Nephron progenitor cell (in vitro differentiated cells): ENCODE data around the gene ALDH1L2.

Experiments
- DNase-seq: peaks from one replicate; pipeline ENCODE4 v3.0.0; 2021
- H3K27ac Mint-ChIP-seq: 2 replicates; pipeline ENCODE4 v1.8.0; 2021; ENCODE audit warnings: mild to moderate bottlenecking, moderate library complexity, mixed read lengths
- H3K27me3 Mint-ChIP-seq: 2 replicates; pipeline ENCODE4 v1.8.0; 2021; ENCODE audit warnings: mild to moderate bottlenecking, low read depth, mixed read lengths; ENCODE audit not compliant: poor library complexity
- H3K36me3 Mint-ChIP-seq: 2 replicates; pipeline ENCODE4 v1.8.0; 2021; ENCODE audit warnings: low read depth, mixed read lengths
- H3K4me1 Mint-ChIP-seq: 2 replicates; pipeline ENCODE4 v1.8.0; 2021; ENCODE audit warnings: mixed read lengths
- H3K4me3 Mint-ChIP-seq: 2 replicates; pipeline ENCODE4 v1.8.0; 2021; ENCODE audit warnings: mild to moderate bottlenecking, moderate library complexity, mixed read lengths
- H3K9me3 Mint-ChIP-seq: 2 replicates; pipeline ENCODE4 v1.8.0; 2021; ENCODE audit warnings: mild to moderate bottlenecking, moderate library complexity, mixed read lengths
- TF ChIP-seq, protein P1 (sequence below): fragments of 200-600 bp; sonication (generic); IDR thresholded peaks from 2 replicates; pipeline ENCODE4 v1.5.0; 2021; ENCODE audit warnings: antibody characterized with exemption

ALDH1L2 gene

DNA sequence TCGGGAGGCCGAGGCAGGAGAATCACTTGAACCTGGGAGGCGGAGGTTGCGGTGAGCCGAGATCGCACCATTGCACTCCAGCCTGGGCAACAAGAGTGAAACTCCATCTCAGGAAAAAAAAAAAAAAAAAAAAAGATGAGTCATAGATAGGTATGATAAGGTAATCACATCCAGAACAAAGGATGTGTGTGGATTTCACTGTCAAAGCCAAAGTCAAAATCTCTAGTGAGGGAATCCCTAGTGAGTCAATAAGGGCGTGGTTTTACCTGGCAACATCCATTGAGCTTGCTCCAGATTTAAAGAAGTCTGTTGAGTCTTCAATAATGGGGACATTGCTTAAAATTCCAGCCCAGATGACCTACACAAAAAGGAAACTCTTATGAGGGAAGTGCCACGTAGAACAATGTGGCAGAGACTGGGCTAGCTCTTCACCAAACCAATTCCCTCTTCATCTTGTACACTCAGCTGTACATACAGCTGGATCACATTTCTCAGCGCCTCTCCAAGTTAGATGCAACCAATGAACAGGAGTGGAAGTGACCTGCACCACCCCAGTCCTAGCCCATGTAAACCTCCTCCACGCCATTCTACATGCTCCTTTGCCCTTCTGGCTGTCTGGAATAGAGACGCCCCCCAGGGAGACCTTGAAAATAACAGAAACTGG is 23.4 kb downstream of the ALDH1L2 start:
- Mint-ChIP-seq H3K4me3 (peak overlapping the region; percentile 14), H3K27ac (no peak overlapping the region), H3K27me3 (no peaks in the 10 kb centered on the region), H3K9me3 (peaks cover 14% of the 10 kb centered on the region), H3K36me3 (peaks cover 17% of the 10 kb centered on the region), H3K4me1 (peaks cover 24% of the 10 kb centered on the region)
- no peak for DNase-seq
- TF ChIP-seq, protein P1, sequence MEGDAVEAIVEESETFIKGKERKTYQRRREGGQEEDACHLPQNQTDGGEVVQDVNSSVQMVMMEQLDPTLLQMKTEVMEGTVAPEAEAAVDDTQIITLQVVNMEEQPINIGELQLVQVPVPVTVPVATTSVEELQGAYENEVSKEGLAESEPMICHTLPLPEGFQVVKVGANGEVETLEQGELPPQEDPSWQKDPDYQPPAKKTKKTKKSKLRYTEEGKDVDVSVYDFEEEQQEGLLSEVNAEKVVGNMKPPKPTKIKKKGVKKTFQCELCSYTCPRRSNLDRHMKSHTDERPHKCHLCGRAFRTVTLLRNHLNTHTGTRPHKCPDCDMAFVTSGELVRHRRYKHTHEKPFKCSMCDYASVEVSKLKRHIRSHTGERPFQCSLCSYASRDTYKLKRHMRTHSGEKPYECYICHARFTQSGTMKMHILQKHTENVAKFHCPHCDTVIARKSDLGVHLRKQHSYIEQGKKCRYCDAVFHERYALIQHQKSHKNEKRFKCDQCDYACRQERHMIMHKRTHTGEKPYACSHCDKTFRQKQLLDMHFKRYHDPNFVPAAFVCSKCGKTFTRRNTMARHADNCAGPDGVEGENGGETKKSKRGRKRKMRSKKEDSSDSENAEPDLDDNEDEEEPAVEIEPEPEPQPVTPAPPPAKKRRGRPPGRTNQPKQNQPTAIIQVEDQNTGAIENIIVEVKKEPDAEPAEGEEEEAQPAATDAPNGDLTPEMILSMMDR, result no peak

DNA sequence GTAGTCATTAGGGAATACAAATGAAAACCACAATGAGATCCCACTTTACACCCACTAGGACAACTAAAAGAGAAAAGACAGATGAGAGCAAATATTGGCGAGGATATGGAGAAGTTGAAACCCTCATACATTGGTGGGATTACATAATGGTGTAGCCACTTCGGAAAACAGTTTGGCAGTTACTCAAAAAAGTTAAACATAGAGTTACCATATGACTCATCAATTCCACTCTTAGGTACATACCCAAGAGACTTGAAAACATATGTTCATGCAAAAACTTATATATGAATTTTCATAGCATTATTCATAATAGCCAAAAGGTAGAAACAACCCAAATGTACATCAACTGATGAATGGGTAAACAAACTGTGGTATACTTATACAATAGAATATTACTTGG is 27.1 kb downstream of the ALDH1L2 start:
- no peak for DNase-seq
- TF ChIP-seq, protein P1, result no peak
- Mint-ChIP-seq H3K27ac (no peak overlapping the region), H3K4me3 (no peak overlapping the region), H3K9me3 (peaks cover 26% of the 10 kb centered on the region), H3K36me3 (peaks cover 28% of the 10 kb centered on the region), H3K27me3 (no peaks in the 10 kb centered on the region), H3K4me1 (peaks cover 6% of the 10 kb centered on the region)

DNA sequence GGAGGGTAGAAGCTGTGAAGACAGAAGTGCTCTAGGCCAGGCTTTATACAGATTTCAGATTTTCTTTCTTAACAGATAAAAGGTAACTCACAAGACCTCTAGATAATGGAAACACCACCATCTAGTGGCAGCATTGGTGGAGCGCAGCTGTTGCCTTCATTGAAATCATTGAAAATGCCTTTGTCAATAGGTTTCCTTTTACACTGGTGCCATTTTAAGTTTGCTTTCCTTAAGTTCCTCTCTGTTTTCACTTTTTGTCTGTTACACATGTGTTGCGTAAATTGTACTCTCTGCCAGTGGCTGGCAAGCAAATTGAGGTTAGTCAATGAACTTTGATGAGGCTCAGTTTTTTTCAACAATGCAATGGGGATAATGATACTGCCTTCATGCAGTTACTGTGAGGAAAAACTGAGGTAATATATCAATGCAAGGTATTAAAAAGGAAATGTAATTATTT is 31.1 kb downstream of the ALDH1L2 start:
- no peaks in the 10 kb centered on the region for H3K27me3 Mint-ChIP-seq
- peaks cover 28% of the 10 kb centered on the region for H3K36me3 Mint-ChIP-seq
- no peaks in the 10 kb centered on the region for H3K4me1 Mint-ChIP-seq
- DNase-seq, result peak; percentile 75
- H3K27ac Mint-ChIP-seq, result no peak overlapping the region
- peaks cover 26% of the 10 kb centered on the region for H3K9me3 Mint-ChIP-seq
- H3K4me3 Mint-ChIP-seq, result no peak overlapping the region
- TF ChIP-seq, protein P1, result peak; percentile 95

DNA sequence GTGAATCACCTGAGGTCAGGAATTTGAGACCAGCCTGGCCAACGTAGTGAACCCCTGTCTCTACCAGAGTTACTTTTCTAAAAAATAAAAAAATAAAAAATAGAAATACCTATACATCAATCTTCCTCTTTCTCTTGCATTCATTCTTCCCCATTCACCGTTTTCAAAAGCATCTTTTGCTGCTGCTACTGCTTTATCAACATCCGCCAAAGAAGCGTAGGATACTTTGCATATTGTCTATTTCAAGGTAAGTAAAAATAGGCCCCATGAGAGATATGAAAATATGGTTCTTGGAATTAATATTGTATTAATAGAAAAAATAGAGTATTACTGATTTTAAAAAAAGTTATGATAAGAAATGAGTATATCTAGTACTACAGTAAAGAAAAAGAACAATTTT is 32.3 kb downstream of the ALDH1L2 start:
- TF ChIP-seq, protein P1, result no peak
- H3K27me3 Mint-ChIP-seq, result no peaks in the 10 kb centered on the region
- H3K4me3 Mint-ChIP-seq, result no peak overlapping the region
- H3K27ac Mint-ChIP-seq, result no peak overlapping the region
- no peaks in the 10 kb centered on the region for H3K4me1 Mint-ChIP-seq
- DNase-seq, result no peak
- peaks cover 23% of the 10 kb centered on the region for H3K36me3 Mint-ChIP-seq
- peaks cover 22% of the 10 kb centered on the region for H3K9me3 Mint-ChIP-seq

DNA sequence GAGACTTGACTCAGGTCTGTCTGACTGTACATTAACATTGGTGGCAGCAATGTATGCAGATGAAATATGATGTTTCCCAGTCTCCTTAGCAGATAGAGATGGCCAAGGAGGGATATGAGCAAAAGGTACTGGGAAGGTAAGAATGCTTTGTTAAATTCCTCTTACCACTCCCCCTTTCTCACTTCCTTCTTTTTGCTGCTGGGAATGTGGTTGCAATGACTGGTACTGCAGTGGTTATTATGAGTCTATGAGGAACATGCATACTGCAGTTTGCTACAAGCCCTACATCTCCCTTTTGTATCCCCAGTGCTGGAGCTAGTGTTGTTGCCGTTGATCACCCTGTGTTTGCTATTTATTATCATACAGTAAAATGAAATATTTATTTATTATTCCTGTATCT is 35.9 kb downstream of the ALDH1L2 start:
- no peaks in the 10 kb centered on the region for H3K36me3 Mint-ChIP-seq
- no peaks in the 10 kb centered on the region for H3K27me3 Mint-ChIP-seq
- no peak overlapping the region for H3K4me3 Mint-ChIP-seq
- H3K27ac Mint-ChIP-seq, result no peak overlapping the region
- H3K4me1 Mint-ChIP-seq, result no peaks in the 10 kb centered on the region
- no peaks in the 10 kb centered on the region for H3K9me3 Mint-ChIP-seq
- TF ChIP-seq, protein P1, result no peak
- no peak for DNase-seq

DNA sequence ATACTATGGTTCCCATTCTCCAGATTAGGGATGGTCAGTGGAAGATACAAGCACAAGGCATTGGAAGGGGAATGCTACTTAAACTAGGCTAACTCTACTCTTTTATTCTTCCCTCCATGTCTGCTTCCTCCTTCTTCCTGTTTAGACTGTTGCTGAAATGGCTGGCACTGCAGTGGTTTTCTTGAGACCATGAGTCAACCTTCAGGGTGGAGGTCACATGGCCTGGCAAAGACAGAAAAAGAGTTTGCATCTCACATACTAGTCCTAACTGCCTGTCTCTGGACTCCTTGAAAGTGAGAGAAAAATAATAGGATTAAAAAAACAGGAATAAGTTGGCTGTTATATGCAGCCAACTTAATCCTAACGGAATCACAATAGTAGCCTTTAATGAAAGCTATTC is 37.0 kb downstream of the ALDH1L2 start:
- no peaks in the 10 kb centered on the region for H3K36me3 Mint-ChIP-seq

More for the DNA sequence above, 37.0 kb downstream of the ALDH1L2 start:
- no peak overlapping the region for H3K4me3 Mint-ChIP-seq
- TF ChIP-seq, protein P1, result no peak
- no peaks in the 10 kb centered on the region for H3K9me3 Mint-ChIP-seq
- no peak for DNase-seq
- H3K4me1 Mint-ChIP-seq, result no peaks in the 10 kb centered on the region
- H3K27me3 Mint-ChIP-seq, result no peaks in the 10 kb centered on the region
- no peak overlapping the region for H3K27ac Mint-ChIP-seq
